DMS153 treated with DMSO at 0.1 percent for 48 hours (cell line): ENCODE results near the gene PLXDC1.

ENCODE experiments used
- DNase-seq: peaks from one replicate; lab custom pipeline; 2025; ENCODE audit not compliant: unreplicated experiment; lab: John Stamatoyannopoulos, UW

Gene PLXDC1

GRCh38 chr17:39151150-39151942, at the start of gene PLXDC1:
PLXDC1 (minus strand) TSS chr17:39151637; CDS start chr17:39151437, 200 bp downstream.
- DNase-seq = no peak

- DNase-seq = no peak
These were observed 49.6 kb upstream of the PLXDC1 start for GRCh38 chr17:39200957-39201510.

- peak; percentile 83 for DNase-seq
These were observed 48.8 kb upstream of the PLXDC1 start, which contains the start of gene RPL19 for GRCh38 chr17:39200070-39200879. RPL19 (plus strand) TSS chr17:39200283; CDS start chr17:39200345, 62 bp downstream.

GRCh38 chr17:39199820-39200069, 48.3 kb upstream of the PLXDC1 start:
- no peak for DNase-seq

DNA sequence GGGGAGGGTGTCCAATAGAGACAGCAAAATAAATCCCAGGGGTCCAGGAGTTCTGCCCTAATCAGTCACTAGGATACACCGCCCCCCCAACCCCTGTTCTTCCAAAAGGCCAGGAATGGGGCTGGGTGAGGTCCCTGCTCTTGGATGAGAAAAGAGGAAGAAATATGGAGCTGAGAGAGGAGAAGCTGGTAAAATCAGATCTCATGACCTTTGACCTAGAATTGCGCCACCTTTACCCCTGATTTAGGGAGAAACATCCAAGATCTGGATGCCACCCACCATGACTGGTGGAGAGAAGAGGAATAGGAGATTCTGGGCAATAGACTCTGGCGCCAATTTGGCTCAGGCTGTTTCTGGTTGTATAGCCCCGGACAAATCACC, 46.7 kb upstream of the PLXDC1 start:
- no peak for DNase-seq

- DNase-seq = peak; percentile 69
These were observed 46.1 kb upstream of the PLXDC1 start, which contains the start of gene CACNB1 for GRCh38 chr17:39197380-39198185. CACNB1 (minus strand) TSS chr17:39197669; CDS start chr17:39197495, 174 bp downstream.

- no peak for DNase-seq
These were observed 45.4 kb upstream of the PLXDC1 start for GRCh38 chr17:39196808-39197291.

DNA sequence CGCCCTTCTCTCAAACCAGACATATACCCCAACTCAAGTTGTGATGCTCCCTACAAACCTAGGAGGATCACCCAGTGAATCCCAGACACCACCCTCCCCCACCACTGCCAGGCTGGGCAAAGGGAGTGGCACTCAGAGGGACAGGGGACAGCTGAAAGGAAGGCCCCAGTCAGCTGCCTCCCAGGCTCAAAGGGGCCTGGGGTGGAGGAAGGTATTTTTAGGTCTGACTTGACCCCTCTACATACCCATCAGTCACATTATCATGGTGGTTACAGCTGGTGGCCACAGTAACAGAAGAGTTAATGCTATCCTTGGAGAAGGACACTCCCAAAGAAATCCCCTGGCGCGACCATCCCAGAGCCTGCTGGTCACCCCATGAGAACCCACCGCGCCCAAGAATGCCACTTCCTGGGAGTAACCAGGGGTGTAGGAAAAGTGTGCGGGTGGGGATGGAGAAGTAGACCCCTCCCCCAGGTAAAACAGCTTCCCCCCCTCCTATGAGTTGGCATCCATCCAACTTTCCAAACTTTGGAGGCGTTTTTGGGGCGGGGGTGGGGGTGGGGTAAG, 44.9 kb upstream of the PLXDC1 start:
- no peak for DNase-seq

- no peak for DNase-seq
These were observed 44.2 kb upstream of the PLXDC1 start for GRCh38 chr17:39195568-39196160.

GRCh38 chr17:39194985-39195524, 43.6 kb upstream of the PLXDC1 start:
- DNase-seq = no peak

DNA sequence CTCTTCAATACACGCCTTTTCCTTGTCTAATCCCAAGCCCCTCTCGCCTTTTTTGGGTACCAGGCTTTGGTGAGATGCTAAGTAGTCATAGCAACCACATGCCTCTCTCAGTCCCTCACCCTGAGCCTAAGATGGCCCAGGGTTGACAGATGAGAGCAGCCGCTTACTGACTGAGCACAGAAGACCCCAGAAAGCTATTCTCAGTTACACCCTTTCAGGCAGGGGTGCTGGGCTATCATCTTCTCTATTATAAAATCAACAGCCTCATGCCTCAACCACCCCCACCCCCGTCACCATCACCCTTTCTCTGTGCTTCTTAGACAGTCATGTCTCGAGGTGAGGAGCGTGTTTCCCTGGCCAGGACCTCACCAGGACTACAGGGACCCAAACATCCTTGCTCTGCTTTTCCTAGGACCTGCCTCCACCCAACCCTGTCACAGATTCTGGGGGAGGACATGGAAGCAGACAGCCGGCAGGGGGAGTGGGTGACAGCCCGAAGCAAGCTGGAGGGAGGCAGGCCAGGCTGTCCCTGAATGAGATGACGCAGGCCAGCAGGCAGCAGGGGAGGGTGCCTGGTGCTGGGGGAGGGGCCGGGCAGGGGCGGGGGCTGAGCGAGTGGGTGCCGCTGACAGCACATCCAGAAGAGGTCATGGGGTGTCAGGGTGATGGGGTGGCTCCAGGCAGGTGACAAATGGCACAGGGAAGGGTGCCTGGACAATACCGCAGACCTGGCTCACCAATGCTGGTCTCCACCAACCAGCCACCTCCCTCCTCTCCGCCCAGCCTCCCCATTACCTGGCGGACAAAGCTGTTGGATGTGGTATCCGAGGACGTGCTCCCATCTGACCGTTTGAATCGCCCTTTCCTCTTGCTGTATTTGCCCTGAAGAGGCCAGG, 42.9 kb upstream of the PLXDC1 start:
- DNase-seq = no peak

DNA sequence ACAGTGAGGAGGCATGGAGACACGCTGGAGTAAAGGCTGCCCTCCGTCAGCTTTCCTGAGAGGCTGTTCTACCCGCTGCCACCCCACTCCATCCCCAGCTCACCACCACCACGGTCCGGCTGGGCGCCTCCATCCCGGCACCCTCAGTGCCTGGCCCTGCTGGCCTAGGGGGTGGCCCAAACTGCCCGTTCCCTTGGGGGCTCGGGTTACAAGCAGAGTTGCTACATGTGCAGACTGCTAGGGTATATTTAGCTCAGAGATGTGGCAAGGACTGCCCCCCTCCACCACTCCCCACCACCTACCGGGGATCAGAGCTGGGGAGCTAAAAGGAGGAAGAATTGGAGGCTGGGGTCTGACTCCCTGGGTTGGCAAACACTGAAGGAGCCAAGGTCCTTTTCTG, 41.9 kb upstream of the PLXDC1 start:
- DNase-seq = no peak

- DNase-seq = no peak
These were observed 41.5 kb upstream of the PLXDC1 start for GRCh38 chr17:39192901-39193300.

- DNase-seq = no peak
These were observed 40.5 kb upstream of the PLXDC1 start for GRCh38 chr17:39191750-39192510.

DNA sequence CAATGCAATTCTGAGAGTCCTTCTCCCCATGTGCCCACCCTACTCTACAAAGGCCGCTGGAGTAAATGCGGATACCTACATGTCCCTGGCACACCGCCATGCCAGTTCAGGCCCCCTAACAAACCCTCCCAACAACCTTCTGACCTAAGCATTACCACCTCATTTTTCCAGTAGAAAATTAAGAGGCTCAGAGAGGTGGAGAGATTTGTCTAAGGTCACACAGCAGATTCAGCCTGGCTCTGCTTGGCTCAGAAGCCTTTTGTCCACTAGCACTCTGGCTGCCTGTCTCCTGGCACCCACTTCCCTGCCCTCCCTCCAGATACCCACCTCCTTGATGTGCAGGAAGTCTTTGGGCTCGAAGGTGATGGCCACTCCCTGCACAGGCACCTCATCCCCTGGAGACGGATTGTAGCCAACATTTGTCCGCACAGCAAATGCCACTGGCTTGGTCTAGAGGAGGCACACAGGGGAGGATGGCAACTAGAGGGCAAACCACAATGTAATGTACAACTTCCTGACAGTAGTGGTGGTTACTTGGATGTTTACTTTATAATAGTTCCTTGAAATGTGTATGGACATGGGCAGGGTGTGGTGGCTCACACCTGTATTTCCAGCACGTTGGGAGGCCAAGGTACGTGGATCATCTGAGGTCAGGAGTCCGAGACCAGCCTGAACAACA, 35.9 kb upstream of the PLXDC1 start:
- DNase-seq = no peak

GRCh38 chr17:39186481-39187002, 35.1 kb upstream of the PLXDC1 start:
- DNase-seq = no peak

DNA sequence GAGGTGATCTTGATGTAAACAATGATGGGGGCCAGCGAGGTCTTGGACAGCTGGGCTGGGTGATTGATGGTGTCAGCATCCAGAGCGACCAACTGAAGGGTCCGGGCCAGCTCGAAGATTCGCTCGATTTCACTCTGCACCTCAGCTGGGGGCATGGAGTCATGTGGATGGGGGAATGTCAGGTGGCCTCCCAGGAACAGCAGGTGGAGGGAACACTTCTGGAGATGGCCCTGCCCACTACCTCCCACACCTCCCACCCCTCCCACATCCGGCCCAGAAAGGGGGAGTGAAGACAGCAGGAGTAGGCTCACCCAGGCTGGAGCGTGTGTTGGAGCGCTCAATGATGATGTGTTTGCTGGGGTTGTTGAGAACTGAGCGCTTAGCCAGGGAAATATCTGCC, 32.3 kb upstream of the PLXDC1 start:
- no peak for DNase-seq
